Measurements from ENCODE around the gene SMCO4.

Gene SMCO4

DNA sequence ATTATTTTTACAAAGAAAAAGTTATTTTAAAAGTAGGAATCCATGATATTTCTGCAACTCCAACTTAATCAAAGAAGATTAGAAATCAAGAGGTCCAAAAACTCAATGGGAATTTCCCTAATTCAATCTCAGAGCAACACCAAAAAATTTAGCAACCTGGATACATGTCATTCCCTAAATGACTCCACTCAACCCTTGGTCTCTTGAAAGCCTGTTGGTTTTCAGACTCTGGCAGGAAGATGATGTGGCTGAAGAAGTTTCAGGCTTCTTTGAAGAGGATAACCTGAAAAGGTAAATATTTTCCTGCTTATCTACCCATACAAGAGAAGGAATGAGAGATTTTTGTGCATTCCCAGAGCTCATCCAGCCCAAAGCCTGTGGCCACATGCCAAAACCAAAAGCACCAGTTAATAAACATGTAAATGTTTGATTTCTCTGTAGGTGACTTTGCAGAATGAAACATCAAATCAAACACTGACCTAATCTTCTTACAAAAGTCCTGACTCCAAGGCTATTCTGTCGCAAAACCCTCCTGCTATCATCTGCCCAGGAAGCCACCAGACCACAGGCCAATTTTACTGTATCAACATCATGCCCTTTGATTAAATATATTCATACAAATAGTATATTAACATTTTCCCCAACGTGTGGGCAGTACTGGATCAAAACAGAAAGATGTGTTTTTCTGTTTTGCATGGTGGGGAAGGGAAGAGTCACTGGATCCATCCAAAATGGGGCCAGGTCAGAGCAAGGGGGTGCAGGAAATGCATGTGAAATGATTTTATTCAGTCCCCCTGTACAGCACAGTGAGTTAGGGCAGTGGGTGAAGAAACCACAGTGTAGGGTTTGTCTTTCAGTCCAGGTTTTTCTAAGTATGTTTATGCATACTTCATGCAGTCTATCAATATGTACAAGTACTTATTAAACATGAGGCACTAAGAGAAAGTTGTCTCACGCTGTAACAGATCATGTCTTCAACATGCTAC, 38.8 kb downstream of the SMCO4 start:
- no peaks in the 10 kb centered on the region for H4K20me1 ChIP-seq (ENCODE audit: insufficient read depth, low read length)
- no peaks in the 10 kb centered on the region for H3K36me3 ChIP-seq (ENCODE audit: insufficient read depth, low read length)
- H3K9ac ChIP-seq (ENCODE audit: low read length), result no peak overlapping the region
- no peak overlapping the region for H3K27ac ChIP-seq (ENCODE audit: low read depth, low read length, poor library complexity, severe bottlenecking)
- H3K4me3 ChIP-seq (ENCODE audit: low read depth, low read length, poor library complexity, severe bottlenecking), result no peak overlapping the region
- no peaks in the 10 kb centered on the region for H3K4me1 ChIP-seq (ENCODE audit: insufficient read depth, low read length, severe bottlenecking)
- H3F3A ChIP-seq (ENCODE audit: insufficient read depth, low read length), result no peaks in the 10 kb centered on the region
- no peak for TF ChIP-seq EZH2 (IDR thresholded peaks at IDR 0.05; ENCODE audit: borderline replicate concordance, low read length)
- TF ChIP-seq, protein P1, sequence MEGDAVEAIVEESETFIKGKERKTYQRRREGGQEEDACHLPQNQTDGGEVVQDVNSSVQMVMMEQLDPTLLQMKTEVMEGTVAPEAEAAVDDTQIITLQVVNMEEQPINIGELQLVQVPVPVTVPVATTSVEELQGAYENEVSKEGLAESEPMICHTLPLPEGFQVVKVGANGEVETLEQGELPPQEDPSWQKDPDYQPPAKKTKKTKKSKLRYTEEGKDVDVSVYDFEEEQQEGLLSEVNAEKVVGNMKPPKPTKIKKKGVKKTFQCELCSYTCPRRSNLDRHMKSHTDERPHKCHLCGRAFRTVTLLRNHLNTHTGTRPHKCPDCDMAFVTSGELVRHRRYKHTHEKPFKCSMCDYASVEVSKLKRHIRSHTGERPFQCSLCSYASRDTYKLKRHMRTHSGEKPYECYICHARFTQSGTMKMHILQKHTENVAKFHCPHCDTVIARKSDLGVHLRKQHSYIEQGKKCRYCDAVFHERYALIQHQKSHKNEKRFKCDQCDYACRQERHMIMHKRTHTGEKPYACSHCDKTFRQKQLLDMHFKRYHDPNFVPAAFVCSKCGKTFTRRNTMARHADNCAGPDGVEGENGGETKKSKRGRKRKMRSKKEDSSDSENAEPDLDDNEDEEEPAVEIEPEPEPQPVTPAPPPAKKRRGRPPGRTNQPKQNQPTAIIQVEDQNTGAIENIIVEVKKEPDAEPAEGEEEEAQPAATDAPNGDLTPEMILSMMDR (IDR thresholded peaks at IDR 0.05; ENCODE audit: low read length), result no peak
- H3K27me3 ChIP-seq (ENCODE audit: insufficient read depth, low read length), result no peaks in the 10 kb centered on the region
- no peaks in the 10 kb centered on the region for H3K9me2 ChIP-seq (ENCODE audit: low read depth, low read length)
- no peaks in the 10 kb centered on the region for H3K9me3 ChIP-seq (ENCODE audit: low read length)
- H2AFZ ChIP-seq (ENCODE audit: low read length), result no peak overlapping the region
- no peak overlapping the region for H3K4me2 ChIP-seq (ENCODE audit: low read length)
- no peaks in the 10 kb centered on the region for H3K79me2 ChIP-seq (ENCODE audit: insufficient read depth, low read length)

DNA sequence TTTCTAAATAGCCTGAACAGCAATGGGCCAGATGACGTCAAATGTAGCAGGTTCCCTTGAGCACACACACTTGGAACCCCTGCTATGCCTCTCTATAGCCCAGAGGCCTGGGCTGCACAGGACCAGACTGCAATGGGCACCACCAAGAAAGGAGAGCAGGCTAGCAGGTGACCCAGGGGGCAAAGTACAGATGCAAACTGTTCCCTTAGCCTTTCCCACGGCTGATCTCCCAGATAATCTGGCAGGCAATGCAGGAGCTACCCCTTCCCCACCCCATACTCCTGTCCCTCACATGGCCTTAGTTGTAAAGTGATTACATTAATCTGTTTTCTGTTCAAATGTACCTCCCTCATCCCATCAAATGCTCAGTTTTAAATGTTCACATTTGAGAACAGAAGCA, 41.3 kb downstream of the SMCO4 start:
- Histone ChIP-seq H3K4me1 (ENCODE audit: insufficient read depth, low read length, severe bottlenecking) (no peaks in the 10 kb centered on the region), H2AFZ (ENCODE audit: low read length) (no peak overlapping the region), H3K36me3 (ENCODE audit: insufficient read depth, low read length) (no peaks in the 10 kb centered on the region), H3K9ac (ENCODE audit: low read length) (no peak overlapping the region), H3K9me3 (ENCODE audit: low read length) (no peaks in the 10 kb centered on the region), H3K27ac (ENCODE audit: low read depth, low read length, poor library complexity, severe bottlenecking) (no peak overlapping the region), H3K79me2 (ENCODE audit: insufficient read depth, low read length) (no peaks in the 10 kb centered on the region), H4K20me1 (ENCODE audit: insufficient read depth, low read length) (no peaks in the 10 kb centered on the region), H3K4me2 (ENCODE audit: low read length) (no peak overlapping the region), H3K4me3 (ENCODE audit: low read depth, low read length, poor library complexity, severe bottlenecking) (no peak overlapping the region), H3K9me2 (ENCODE audit: low read depth, low read length) (no peaks in the 10 kb centered on the region), H3K27me3 (ENCODE audit: insufficient read depth, low read length) (no peaks in the 10 kb centered on the region), H3F3A (ENCODE audit: insufficient read depth, low read length) (no peaks in the 10 kb centered on the region)
- no peak for TF ChIP-seq EZH2 (IDR thresholded peaks at IDR 0.05; ENCODE audit: borderline replicate concordance, low read length)
- TF ChIP-seq, protein P1 (IDR thresholded peaks at IDR 0.05; ENCODE audit: low read length), result no peak

DNA sequence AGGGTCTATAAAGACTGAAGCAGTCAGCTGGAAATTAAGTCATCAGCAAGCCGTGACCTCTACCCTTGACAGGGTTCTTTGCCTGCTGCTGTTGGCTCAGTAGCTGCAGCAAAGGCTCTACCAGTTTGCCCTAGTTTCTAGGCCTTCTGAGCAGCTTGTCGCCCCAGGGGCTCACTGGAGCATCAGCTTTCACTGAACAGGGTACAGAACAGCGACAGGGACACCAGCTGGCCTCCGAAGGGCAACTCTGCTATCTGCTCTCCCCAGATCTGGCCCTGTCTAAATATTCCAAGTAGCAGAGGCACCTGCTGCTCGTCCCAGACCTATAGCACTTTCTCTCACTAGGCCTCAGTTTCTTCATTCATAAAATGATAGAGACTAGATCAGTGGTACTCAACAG, 42.4 kb downstream of the SMCO4 start:
- H3K27ac ChIP-seq (ENCODE audit: low read depth, low read length, poor library complexity, severe bottlenecking), result no peak overlapping the region
- no peak overlapping the region for H2AFZ ChIP-seq (ENCODE audit: low read length)
- H3F3A ChIP-seq (ENCODE audit: insufficient read depth, low read length), result no peaks in the 10 kb centered on the region
- H3K9ac ChIP-seq (ENCODE audit: low read length), result no peak overlapping the region
- no peak overlapping the region for H3K4me3 ChIP-seq (ENCODE audit: low read depth, low read length, poor library complexity, severe bottlenecking)
- H4K20me1 ChIP-seq (ENCODE audit: insufficient read depth, low read length), result no peaks in the 10 kb centered on the region
- no peaks in the 10 kb centered on the region for H3K9me2 ChIP-seq (ENCODE audit: low read depth, low read length)
- no peaks in the 10 kb centered on the region for H3K27me3 ChIP-seq (ENCODE audit: insufficient read depth, low read length)
- no peaks in the 10 kb centered on the region for H3K9me3 ChIP-seq (ENCODE audit: low read length)
- H3K4me2 ChIP-seq (ENCODE audit: low read length), result no peak overlapping the region
- no peaks in the 10 kb centered on the region for H3K79me2 ChIP-seq (ENCODE audit: insufficient read depth, low read length)
- no peak for TF ChIP-seq EZH2 (IDR thresholded peaks at IDR 0.05; ENCODE audit: borderline replicate concordance, low read length)
- TF ChIP-seq, protein P1 (IDR thresholded peaks at IDR 0.05; ENCODE audit: low read length), result no peak
- no peaks in the 10 kb centered on the region for H3K36me3 ChIP-seq (ENCODE audit: insufficient read depth, low read length)
- H3K4me1 ChIP-seq (ENCODE audit: insufficient read depth, low read length, severe bottlenecking), result no peaks in the 10 kb centered on the region

All from OCI-LY1 (cell line).